CD4-positive, alpha-beta T cell treated with Interleukin-4 for 4 hours (primary cell): ENCODE results near the gene MS4A18.

Experiments used
- DNase-seq: peaks from one replicate; pipeline ENCODE4 v3.0.0-alpha.2; 2020

The MS4A18 gene

DNA sequence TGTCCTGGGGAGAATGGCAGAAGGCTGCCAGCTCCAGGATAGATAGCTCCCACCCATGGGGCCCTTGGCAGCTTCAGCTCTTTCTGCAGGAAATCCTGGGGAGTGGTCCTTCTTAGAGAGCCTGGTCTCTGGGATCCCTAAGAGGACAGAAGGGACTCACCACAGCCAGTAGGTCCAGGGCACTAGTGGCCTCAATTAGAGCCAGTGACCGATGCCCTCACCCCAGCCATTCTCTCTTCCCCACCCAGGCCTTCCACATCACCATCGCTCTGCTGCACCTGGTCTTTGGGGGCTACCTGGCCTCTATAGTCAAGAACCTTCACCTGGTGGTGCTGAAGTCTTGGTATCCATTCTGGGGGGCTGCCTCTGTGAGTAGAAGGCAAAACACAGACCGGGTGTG, 66.2 kb downstream of the MS4A18 start:
- DNase-seq: no peak

GRCh38 chr11:60791153-60791933, 66.8 kb downstream of the MS4A18 start:
- no peak for DNase-seq

- DNase-seq: no peak
Observed at GRCh38 chr11:60792521-60792920, 68.0 kb downstream of the MS4A18 start.
